ENCODE data around the gene RABGAP1L.

RABGAP1L gene

GRCh38 chr1:174156437-174156836 is 2.9 kb upstream of the RABGAP1L start:
- TF ChIP-seq CTCF (IDR thresholded peaks at IDR 0.05; ENCODE audit: low read depth, low read length, missing control alignments) = no peak
- no peak overlapping the region for H3K4me3 ChIP-seq (replicated peaks; ENCODE audit: low read depth, low read length)
- DNase-seq (ENCODE audit: extremely low read depth, low read depth) = no peak

- DNase-seq (ENCODE audit: extremely low read depth, low read depth) = no peak
- TF ChIP-seq CTCF (IDR thresholded peaks at IDR 0.05; ENCODE audit: low read depth, low read length, missing control alignments) = no peak
- no peak overlapping the region for H3K4me3 ChIP-seq (replicated peaks; ENCODE audit: low read depth, low read length)
Measured at GRCh38 chr1:174157157-174157806, 2.0 kb upstream of the RABGAP1L start.

GRCh38 chr1:174158767-174159251 is 511 bp upstream of the RABGAP1L start:
- peak overlapping the region; percentile 81 for H3K4me3 ChIP-seq (replicated peaks; ENCODE audit: low read depth, low read length)
- DNase-seq (ENCODE audit: extremely low read depth, low read depth) = no peak
- no peak for TF ChIP-seq CTCF (IDR thresholded peaks at IDR 0.05; ENCODE audit: low read depth, low read length, missing control alignments)

- no peak for DNase-seq (ENCODE audit: extremely low read depth, low read depth)
- H3K4me3 ChIP-seq (replicated peaks; ENCODE audit: low read depth, low read length) = peak overlapping the region; percentile 81
- no peak for TF ChIP-seq CTCF (IDR thresholded peaks at IDR 0.05; ENCODE audit: low read depth, low read length, missing control alignments)
Measured at GRCh38 chr1:174160109-174160473, 771 bp downstream of the RABGAP1L start.

GRCh38 chr1:174160603-174161002 is 1.3 kb downstream of the RABGAP1L start:
- DNase-seq (ENCODE audit: extremely low read depth, low read depth) = no peak
- peak overlapping the region; percentile 81 for H3K4me3 ChIP-seq (replicated peaks; ENCODE audit: low read depth, low read length)
- no peak for TF ChIP-seq CTCF (IDR thresholded peaks at IDR 0.05; ENCODE audit: low read depth, low read length, missing control alignments)

GRCh38 chr1:174161813-174162212 is 2.5 kb downstream of the RABGAP1L start:
- no peak for DNase-seq (ENCODE audit: extremely low read depth, low read depth)
- H3K4me3 ChIP-seq (replicated peaks; ENCODE audit: low read depth, low read length) = no peak overlapping the region
- TF ChIP-seq CTCF (IDR thresholded peaks at IDR 0.05; ENCODE audit: low read depth, low read length, missing control alignments) = no peak

- no peak overlapping the region for H3K4me3 ChIP-seq (replicated peaks; ENCODE audit: low read depth, low read length)
- no peak for TF ChIP-seq CTCF (IDR thresholded peaks at IDR 0.05; ENCODE audit: low read depth, low read length, missing control alignments)
- DNase-seq (ENCODE audit: extremely low read depth, low read depth) = no peak
Measured at GRCh38 chr1:174164826-174165225, 5.5 kb downstream of the RABGAP1L start.

Measured in HFF-Myc (cell line).